SK-N-MC (cell line): Measurements from ENCODE around the gene BICDL2.

Source experiments
- EZH2 ChIP-seq: fragments of 200-600 bp; sonication (generic); IDR thresholded peaks from one replicate; pipeline ENCODE4 v1.6.1; 2017; ENCODE audit warnings: antibody characterized with exemption
- FOXP2 ChIP-seq: optimal IDR thresholded peaks from 2 replicates; pipeline ENCODE3; 2011; ENCODE audit warnings: mild to moderate bottlenecking, moderate library complexity; ENCODE audit not compliant: insufficient read depth; ENCODE audit errors: extremely low read length, control extremely low read depth
- POLR2AphosphoS5 ChIP-seq: IDR thresholded peaks from 2 replicates; pipeline ENCODE4 v1.6.1; 2012; ENCODE audit warnings: mild to moderate bottlenecking, low read depth, low read length, borderline replicate concordance

- no peak for TF ChIP-seq POLR2AphosphoS5
- no peak for TF ChIP-seq EZH2
- TF ChIP-seq FOXP2: no peak
These were observed 8.0 kb upstream of the BICDL2 start for GRCh38 chr16:3044708-3045107.
